Measurements from ENCODE around the gene ROGDI. TPM values are rescaled to one million over a fixed set of nuclear protein-coding genes. Genes with fewer than 3 reads are reported as not detected.

ROGDI gene
- total and polyA plus RNA-seq, 10 of the 15 experiments (the other 5 are each of a cell fraction or from before 2014, with no cell fraction given), result 0.40 to 23.5 (median 12.3) TPM

- no peaks in the 10 kb centered on the region for H4K20me1 ChIP-seq (ENCODE audit: control insufficient read depth, insufficient read depth)
- no peaks in the 10 kb centered on the region for H3K27me3 ChIP-seq (replicated peaks in 1 of 2; ENCODE audit: control insufficient read depth in 2 of 2, insufficient read depth in 2 of 2, low read length in 1 of 2)
- BruUV-seq (replicated peaks), result no TSS peak
- FAIRE-seq (no peak), DNase-seq (ENCODE audit: low read depth, low spot score) (no peak), ATAC-seq (no peak)
- WGBS (ENCODE audit: insufficient coverage, insufficient replicate concordance, low lambda C conversion rate, missing lambda C conversion rate), result 97% methylated on average over 6 of the region's 6 CpGs
- in situ Hi-C loops (cut with MboI), result no loop called here
- H3K79me2 ChIP-seq (ENCODE audit: control insufficient read depth, insufficient read depth, low read length), result no peaks in the 10 kb centered on the region
- H3K9ac ChIP-seq (ENCODE audit: control insufficient read depth, insufficient read depth, low read length), result no peak overlapping the region
- ChIA-PET RAD21 (ENCODE audit: unreplicated experiment) (no interaction called here), SMC1A (ENCODE audit: uncharacterized antibody, unreplicated experiment) (no interaction called here), POLR2A (no interaction called here), CTCF (no interaction called here)
- H3K9me3 ChIP-seq (replicated peaks; ENCODE audit: control insufficient read depth, insufficient read depth, low read length), result peaks cover 4% of the 10 kb centered on the region; the same call in 1 of the 3 replicates
- no peak overlapping the region for H3K4me3 ChIP-seq
- H2AFZ ChIP-seq (ENCODE audit: control insufficient read depth, low read depth, low read length), result no peak overlapping the region
- no peak overlapping the region for H3K4me2 ChIP-seq (ENCODE audit: control insufficient read depth, insufficient read depth)
- H3K4me1 ChIP-seq (ENCODE audit: control insufficient read depth, insufficient read depth, low read length), result no peaks in the 10 kb centered on the region
- intact Hi-C loops (cut with micrococcal nuclease; ENCODE audit: unreplicated experiment), result no loop called here
- peaks cover 14 to 18% of the 10 kb centered on the region in 2 experiments for H3K36me3 ChIP-seq (ENCODE audit: control insufficient read depth in 2 of 2, insufficient read depth in 2 of 2, low read length in 1 of 2)
- no peak overlapping the region for H3K27ac ChIP-seq (ENCODE audit: control insufficient read depth, insufficient read depth)
- TF ChIP-seq SKIL (IDR thresholded peaks at IDR 0.05; ENCODE audit: low read depth, poor library complexity, severe bottlenecking) (no peak), ZNF24 (IDR thresholded peaks at IDR 0.05) (no peak), PML (IDR thresholded peaks at IDR 0.05; ENCODE audit: low read length) (no peak), SMAD1 (IDR thresholded peaks at IDR 0.05; ENCODE audit: low read depth, partially characterized antibody) (no peak), ZNF592 (IDR thresholded peaks at IDR 0.05) (no peak), SREBF1 (IDR thresholded peaks at IDR 0.05; ENCODE audit: low read length) (no peak), ZNF622 (IDR thresholded peaks at IDR 0.05) (no peak)
Observed at GRCh38 chr16:4755687-4756086, 46.7 kb downstream of the ROGDI start.
